NCI-H128 (cell line): Measurements from ENCODE around the gene FAM171A2.

Experiments
- DNase-seq: peaks from one replicate; lab custom pipeline; 2025; ENCODE audit not compliant: unreplicated experiment; lab: John Stamatoyannopoulos, UW

Gene FAM171A2

GRCh38 chr17:44323359-44324091 lies 40.1 kb downstream of the FAM171A2 start:
- DNase-seq: no peak

GRCh38 chr17:44322236-44322895 lies 41.3 kb downstream of the FAM171A2 start:
- no peak for DNase-seq

DNA sequence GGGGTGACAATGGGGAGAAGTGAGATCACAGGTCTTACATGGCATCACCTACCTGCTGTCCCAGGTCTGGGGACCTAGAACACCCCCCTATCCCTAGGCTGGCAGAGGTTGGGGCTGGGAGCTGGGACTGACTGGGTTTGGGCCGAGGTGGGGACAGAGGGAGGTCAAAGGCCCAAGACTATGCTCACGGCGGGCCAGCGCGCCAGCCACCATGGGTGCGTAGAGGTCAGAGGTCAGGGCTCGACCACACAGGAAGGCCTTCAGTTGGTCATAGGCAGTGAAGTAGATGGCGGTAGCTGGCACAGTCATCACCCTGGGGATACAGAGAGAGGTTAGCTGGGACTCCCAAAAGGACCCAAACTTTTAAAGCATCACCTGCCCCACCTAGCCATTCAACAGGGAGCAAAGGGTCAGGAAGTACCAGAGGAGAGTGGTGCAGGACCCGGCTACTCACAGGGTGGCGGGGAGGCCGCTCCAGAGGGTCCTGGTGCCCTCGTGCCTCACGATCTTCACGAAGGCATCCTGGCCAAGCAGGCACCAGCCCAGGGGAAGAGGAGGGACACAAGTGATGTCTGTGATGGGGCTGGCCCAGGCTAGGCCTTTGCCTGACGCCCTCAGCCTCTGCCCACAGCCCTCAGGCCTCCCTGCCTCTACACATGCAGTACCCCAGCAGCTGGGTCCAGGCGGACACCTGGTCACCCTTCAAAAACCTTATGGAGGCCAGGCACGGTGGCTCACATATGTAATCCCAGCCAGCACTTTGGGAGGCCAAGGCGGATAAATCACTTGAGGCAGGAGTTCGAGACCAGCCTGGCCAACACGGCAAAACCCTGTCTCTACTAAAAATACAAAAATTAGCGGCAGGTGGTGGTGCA lies 42.2 kb downstream of the FAM171A2 start:
- DNase-seq: no peak

- DNase-seq: no peak
Measured at GRCh38 chr17:44320066-44320465, 43.6 kb downstream of the FAM171A2 start.

GRCh38 chr17:44318077-44318892 lies 45.4 kb downstream of the FAM171A2 start:
- no peak for DNase-seq

GRCh38 chr17:44317545-44317944 lies 46.1 kb downstream of the FAM171A2 start:
- DNase-seq: no peak

DNA sequence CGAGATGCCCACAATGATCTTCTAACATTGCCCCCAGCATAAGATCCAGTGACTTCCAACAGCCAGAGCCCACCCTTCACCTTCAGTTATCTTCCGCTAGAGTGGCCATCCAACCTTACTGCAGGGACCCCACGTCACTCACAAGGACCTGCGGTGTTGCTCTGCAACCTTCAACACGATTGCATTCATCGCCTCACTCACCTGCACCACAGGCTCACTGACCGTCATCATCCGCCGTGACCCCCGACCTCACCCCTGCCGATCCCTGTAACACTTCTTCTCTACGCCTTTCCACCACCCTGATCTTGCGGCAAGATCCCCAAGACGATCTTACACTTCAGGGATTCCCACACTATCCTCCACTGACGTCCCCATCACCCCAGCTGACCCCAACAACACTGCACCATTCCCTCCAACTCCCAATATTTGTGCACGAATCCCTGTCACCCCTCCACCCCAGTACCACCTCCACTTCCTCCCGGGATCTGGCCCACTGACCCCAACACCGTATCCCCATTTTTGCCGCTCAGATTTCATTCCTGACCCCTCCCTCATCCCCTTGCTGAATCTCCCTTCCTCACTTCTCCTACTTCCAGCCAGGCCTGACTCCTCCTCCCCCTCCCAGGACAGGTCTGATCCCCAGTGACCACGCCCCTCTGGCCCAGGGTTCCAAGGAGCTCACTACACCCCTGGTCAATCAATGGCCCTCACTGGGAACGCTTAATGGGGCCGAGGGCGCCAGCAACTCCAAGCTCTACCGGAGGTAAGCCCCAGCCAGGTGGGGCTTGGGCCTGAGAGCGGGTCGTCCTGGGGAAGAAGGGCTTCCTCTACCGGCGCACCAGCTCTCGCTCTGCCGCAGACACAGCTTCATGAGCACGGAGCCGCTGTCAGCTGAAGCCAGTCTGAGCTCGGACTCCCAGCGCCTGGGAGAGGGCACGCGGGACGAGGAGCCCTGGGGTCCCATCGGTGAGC lies 47.6 kb downstream of the FAM171A2 start:
- DNase-seq: no peak

DNA sequence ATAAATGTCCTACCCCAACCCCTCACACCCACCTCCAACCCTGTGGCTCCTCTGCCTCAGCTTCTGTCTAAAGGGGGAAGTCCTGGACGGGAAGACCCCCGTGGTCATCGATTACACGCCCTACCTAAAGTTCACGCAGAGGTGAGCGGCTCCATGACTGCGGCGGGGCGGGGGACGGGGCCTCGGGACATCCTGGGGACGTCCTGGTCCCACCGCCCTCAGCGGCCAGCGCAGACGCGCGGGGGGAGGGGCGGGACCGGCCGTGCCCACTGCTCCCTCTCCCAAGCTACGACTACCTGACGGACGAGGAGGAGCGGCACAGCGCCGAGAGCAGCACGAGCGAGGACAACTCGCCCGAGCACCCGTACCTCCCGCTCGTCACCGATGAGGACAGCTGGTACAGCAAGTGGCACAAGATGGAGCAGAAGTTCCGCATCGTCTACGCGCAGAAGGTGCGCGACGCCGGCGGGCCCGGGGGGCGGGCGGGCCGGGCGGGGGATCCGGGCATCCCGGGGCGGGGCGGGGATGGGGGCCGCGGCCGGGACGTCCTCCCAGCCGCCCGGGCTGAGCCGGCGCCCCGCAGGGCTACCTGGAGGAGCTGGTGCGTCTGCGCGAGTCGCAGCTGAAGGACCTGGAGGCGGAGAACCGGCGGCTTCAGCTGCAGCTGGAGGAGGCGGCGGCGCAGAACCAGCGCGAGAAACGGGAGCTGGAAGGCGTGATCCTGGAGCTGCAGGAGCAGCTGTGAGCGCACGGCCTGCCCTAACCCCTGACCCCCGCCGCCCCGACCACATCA lies 48.6 kb downstream of the FAM171A2 start:
- no peak for DNase-seq

DNA sequence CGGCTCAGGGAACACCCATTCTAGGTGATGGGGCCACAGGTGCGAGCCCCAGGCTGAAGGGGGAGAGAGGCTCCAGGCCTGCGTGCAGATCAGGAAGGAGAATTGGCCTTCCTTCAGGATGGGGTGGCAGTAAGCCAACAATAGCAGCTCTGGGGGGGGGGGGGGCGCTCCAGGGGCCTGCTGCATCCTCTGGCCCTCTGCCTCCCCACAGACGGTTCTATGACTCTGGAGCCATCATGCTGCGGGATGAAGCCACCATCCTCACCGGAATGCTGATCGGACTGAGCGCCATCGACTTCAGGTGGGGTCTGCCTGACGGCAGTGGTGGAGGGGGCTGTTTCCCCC lies 49.2 kb downstream of the FAM171A2 start:
- no peak for DNase-seq

DNA sequence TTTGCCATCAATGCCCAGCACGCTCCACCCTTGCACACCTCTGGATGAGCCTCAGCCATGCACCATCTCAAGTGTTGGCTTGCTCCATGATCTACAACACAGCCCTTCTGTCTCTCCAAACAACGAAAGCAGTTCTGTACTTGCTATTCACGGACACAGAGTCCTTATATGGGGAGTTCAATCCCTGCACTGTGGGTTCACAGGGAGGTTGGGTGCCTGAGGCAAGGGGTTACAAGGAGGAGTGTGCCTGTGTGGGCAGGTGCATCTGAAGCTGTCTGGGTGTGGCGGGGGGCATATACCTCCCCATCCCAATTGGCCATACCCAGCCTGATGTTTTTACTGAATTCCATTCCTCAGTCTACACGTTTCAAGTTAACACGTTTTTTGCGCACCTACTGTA lies 49.6 kb downstream of the FAM171A2 start:
- DNase-seq: no peak

- DNase-seq: no peak
Measured at GRCh38 chr17:44312396-44313104, 51.1 kb downstream of the FAM171A2 start.

DNA sequence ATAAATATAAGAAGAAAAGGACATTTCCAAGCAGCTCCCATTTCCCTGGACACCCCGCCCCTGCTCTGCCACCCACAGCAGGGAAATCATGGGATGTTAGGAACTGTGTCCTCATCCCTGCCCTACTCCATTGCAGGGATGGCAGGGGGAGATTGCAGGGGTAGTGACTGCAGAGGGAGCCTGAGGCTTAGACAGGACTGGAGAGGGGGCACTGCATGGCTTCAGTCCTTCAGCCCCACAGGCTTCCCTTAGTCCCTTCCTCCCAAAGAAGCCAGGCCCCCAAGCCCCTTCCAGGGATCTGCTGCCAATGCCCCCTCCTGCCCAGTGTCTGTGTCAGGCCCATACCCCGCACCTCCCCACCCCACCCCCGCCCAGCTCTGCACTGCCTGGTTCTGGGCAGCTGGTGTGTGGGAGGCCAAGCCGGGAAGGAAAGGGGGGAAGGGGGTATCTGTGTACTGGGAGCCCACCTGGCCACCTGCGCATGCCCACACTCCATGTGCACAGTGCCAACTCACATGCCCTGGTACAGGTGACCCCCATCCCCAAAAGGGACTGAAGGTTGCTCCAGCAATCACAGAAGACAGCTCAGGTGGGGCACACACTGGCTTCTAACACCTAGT lies 52.0 kb downstream of the FAM171A2 start:
- DNase-seq: no peak

DNA sequence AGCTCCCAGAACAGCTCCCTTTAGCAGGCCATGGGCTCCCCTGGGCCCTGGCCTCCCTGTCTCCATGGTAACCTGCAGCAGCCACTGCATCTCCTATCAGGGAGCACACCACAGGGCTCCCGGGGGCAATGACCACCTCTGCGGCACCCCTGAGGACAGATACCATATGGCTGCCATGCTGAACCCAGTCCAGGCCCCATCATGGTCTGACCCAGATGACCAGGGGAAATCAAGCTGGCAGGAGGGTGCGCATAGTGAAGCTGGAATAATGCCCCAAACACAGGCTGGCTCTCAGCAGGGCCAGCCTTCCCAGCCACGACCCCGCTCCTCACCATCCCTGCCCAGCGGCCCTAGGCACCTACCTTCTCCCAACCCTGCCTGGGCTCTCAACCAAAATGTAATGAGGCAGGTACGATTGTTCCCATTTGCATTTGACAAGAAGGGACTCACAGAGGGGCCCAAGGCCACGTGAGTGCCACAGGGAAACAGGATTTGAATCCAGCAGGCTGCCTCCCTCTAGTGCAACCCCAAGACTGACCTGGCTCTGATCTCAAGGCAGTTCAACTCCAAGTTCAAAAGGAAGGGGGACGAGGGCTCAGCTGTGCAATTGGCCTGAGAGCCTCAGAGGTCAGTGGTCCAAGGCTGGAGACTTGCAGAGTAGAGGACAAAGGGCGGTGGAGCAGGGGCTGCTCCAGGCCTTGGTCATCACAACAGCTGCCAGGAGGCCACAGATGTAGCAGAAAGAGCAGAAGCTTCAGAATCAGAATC lies 52.9 kb downstream of the FAM171A2 start:
- no peak for DNase-seq

- no peak for DNase-seq
Measured at GRCh38 chr17:44310188-44310587, 53.5 kb downstream of the FAM171A2 start.

DNA sequence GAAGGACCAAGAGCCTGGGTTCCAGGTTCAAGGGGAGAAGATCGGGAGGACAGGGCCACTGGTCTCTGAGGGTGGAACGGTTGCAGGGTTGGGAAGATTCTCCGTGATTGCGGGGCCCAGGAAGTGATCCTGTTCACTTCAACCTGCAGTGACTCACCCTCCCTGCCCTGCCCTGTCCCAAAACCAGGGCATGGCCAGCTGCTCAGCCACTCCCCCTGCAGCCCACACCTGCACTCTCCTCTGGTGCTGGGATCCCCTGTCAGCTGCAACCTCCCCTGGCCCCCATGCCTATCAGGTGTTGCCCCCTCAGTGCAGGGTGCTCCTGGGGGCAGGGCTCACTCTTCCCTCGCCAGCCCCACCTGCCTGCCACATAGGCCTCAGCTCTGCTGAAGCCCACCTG lies 54.2 kb downstream of the FAM171A2 start:
- no peak for DNase-seq

DNA sequence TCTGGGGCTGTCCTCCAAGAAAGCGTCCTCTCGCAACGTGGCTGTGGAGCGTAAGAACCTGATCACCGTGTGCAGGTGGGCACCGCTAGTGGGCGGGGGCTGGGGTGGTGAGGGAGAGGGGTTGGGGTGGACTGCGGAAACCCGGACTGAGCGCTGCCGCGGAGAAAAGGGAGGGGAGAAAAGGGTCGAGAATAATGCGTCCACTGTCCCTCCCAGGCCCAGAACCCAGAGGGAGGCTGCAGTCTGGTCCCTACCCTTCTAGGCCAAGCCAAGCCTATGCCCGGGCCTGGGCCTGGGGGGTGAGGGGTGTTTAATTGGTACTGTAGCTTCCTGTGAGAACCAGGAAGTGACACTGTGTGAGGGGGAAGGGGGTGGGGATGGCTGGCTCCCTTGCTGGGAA lies 54.8 kb downstream of the FAM171A2 start:
- no peak for DNase-seq

GRCh38 chr17:44308320-44308818 lies 55.3 kb downstream of the FAM171A2 start, which contains the start of gene RUNDC3A:
TSS of gene RUNDC3A (plus strand) at chr17:44308601. CDS start at chr17:44308833, 232 bp downstream.
- peak; percentile 72 for DNase-seq
